Dermis blood vessel endothelial cell (primary cell): ENCODE data around the gene TCEAL1. TPM values are rescaled to one million over a fixed set of nuclear protein-coding genes. Genes with fewer than 3 reads are reported as not detected.
"Not testable (repeated sequence)": the region's sequence is repeated elsewhere in the genome, so short reads cannot be mapped to it uniquely, and the experiment has no call there.

ENCODE experiments used
- DNase-seq: peaks from one replicate; pipeline ENCODE4 v3.0.0; 2010
- total RNA-seq: library from RNA; depleted of rRNA; stranded (reverse); fragments of >200 nt; gene quantifications from 2 replicates; pipeline ENCODE4 v1.2.3, GENCODE V29; 2014

Gene TCEAL1
- total RNA-seq, 1 donor from 2014 or later: 30.3 TPM

- no peak for DNase-seq
Observed at GRCh38 chrX:103635436-103635835, 6.7 kb downstream of the TCEAL1 start.

GRCh38 chrX:103637604-103638338 is 9.0 kb downstream of the TCEAL1 start:
- peak; percentile 3 for DNase-seq

- peak; percentile 26 for DNase-seq
Observed at GRCh38 chrX:103638479-103639346, 9.9 kb downstream of the TCEAL1 start.

- no peak for DNase-seq
Observed at GRCh38 chrX:103640401-103641155, 11.8 kb downstream of the TCEAL1 start.

- no peak for DNase-seq
Observed at GRCh38 chrX:103644125-103644524, 15.3 kb downstream of the TCEAL1 start.

- DNase-seq: no peak
Observed at GRCh38 chrX:103647630-103648029, 18.9 kb downstream of the TCEAL1 start.

GRCh38 chrX:103651151-103651773 is 22.5 kb downstream of the TCEAL1 start:
- DNase-seq: no peak

GRCh38 chrX:103655230-103656000 is 26.6 kb downstream of the TCEAL1 start:
- DNase-seq: not testable (repeated sequence)

- peak; percentile 59 for DNase-seq
Observed at GRCh38 chrX:103656617-103657016, 27.8 kb downstream of the TCEAL1 start.

- DNase-seq: not testable (repeated sequence)
Observed at GRCh38 chrX:103657066-103657465, 28.3 kb downstream of the TCEAL1 start.

- DNase-seq: no peak
Observed at GRCh38 chrX:103658681-103659433, 30.1 kb downstream of the TCEAL1 start.

- not testable (repeated sequence) for DNase-seq
Observed at GRCh38 chrX:103659460-103659859, 30.7 kb downstream of the TCEAL1 start.

GRCh38 chrX:103663981-103664762 is 35.4 kb downstream of the TCEAL1 start:
- no peak for DNase-seq

GRCh38 chrX:103666202-103667107 is 37.7 kb downstream of the TCEAL1 start:
- DNase-seq: no peak

- no peak for DNase-seq
Observed at GRCh38 chrX:103669745-103670144, 41.0 kb downstream of the TCEAL1 start.

GRCh38 chrX:103674531-103675454 is 46.0 kb downstream of the TCEAL1 start:
- DNase-seq: no peak

GRCh38 chrX:103678199-103678993 is 49.6 kb downstream of the TCEAL1 start:
- DNase-seq: no peak
